Motor neuron (in vitro differentiated cells): Measurements from ENCODE around the gene IL2RG. TPM values are rescaled to one million over a fixed set of nuclear protein-coding genes. Genes with fewer than 3 reads are reported as not detected.

Experiments
- ATAC-seq, 8 experiments: fragments of 200-7000 bp; cut with Tn5 transposase; replicated peaks in 6 of 8; 2 replicates each; pipeline ENCODE4 v1.8.0; 2021; ENCODE audit warnings: mild to moderate bottlenecking in 8 of 8, moderate library complexity in 8 of 8
- H3K27ac ChIP-seq, 2 donors: fragments of 250-450 bp; sonication (Bioruptor Pico); 2 replicates each; pipeline ENCODE4 v1.9.0; 2021; ENCODE audit warnings: antibody characterized with exemption in 2 of 2, mild to moderate bottlenecking in 2 of 2, moderate library complexity in 1 of 2
- H3K4me1 ChIP-seq, 2 donors: fragments of 250-450 bp; sonication (Bioruptor Pico); replicated peaks in 1 of 2; 2 replicates each; pipeline ENCODE4 v1.6.1; 2021; ENCODE audit warnings: antibody characterized with exemption in 2 of 2, mild to moderate bottlenecking in 2 of 2, moderate library complexity in 1 of 2
- H3K4me3 ChIP-seq, 5 donors: fragments of 250-450 bp; sonication (Bioruptor Pico); 2 replicates each; pipeline ENCODE4 v1.9.0; 2021; ENCODE audit warnings: antibody characterized with exemption in 5 of 5, mild to moderate bottlenecking in 5 of 5, moderate library complexity in 4 of 5
- WGBS, 10 experiments: fragments of 450-650 bp; shearing (Covaris generic); methylation state at CpG; one replicate each; pipeline ENCODE4 v1.0.0; 2022; 5-methylcytosine and 5-hydroxymethylcytosine counted together
- in situ Hi-C, 9 experiments: fragments of 400-800 bp; cut with MboI; loops; one replicate each; pipeline ENCODE4 v1.15.0; 2021; ENCODE audit warnings: low sequenced_read_pairs in 9 of 9, low pct_unique_long_range_greater_than_20kb in 2 of 9; ENCODE audit not compliant: unreplicated experiment in 9 of 9
- total RNA-seq, 8 experiments: library from RNA; unstranded; fragments of 300-600 nt; gene quantifications; 2 replicates each; pipeline versions ENCODE4 v1.2.3 to v1.2.4, GENCODE V29; 2022

IL2RG gene
- total RNA-seq, 8 experiments from 2014 or later, result 0.11 to 0.77 (median 0.22) TPM; not detected in 2

GRCh38 chrX:71128915-71129765 lies 17.8 kb upstream of the IL2RG start:
- no peak overlapping the region for H3K4me3 ChIP-seq
- WGBS, 10 experiments, result 15 to 100% (median 79%) methylated on average over 1 to 6 of the region's 18 CpGs; no CpG with 5 or more reads in 4 of the 10 experiments
- H3K4me1 ChIP-seq, result no peaks in the 10 kb centered on the region
- in situ Hi-C loops, result loop anchor here in 1 of 9 experiments (25.0 kb wide), 1 partner anchor 142 kb away; no protein-coding TSS in a partner anchor
- peak; percentile 58 to 90 (median 80) for ATAC-seq
- no peak overlapping the region for H3K27ac ChIP-seq

DNA sequence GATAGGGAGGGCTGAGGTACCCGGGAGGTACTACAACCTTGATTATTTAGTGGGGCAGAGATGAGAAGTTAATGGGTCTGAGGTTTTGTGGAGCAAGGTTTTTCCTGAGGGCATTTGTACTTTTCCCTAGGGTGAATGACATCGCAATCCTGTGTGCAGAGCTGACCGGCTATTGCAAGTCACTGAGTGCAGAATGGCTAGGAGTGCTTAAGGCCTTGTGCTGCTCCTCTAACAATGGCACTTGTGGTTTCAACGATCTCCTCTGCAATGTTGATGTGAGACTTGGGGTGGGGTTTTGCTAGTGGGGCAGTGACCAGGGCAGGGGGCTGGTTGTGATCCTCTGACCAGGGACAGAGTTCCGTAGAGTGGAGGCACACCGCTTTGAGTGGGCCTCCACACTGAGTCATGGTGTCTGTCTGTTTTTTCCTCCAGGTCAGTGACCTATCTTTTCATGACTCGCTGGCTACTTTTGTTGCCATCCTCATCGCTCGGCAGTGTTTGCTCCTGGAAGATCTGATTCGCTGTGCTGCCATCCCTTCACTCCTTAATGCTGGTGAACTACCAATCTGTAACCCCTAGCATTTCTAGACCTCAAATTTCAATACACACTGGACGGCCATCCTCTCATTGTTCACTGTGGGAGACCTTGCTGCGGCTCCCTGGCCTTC lies 16.9 kb upstream of the IL2RG start:
- no peak overlapping the region for H3K27ac ChIP-seq
- no peak for ATAC-seq
- no peak overlapping the region for H3K4me3 ChIP-seq
- WGBS, 10 experiments, result 17 to 90% (median 65%) methylated on average over 2 to 9 of the region's 12 CpGs; no CpG with 5 or more reads in 5 of the 10 experiments
- no peaks in the 10 kb centered on the region for H3K4me1 ChIP-seq
- in situ Hi-C loops, result loop anchor here in 1 of 9 experiments (25.0 kb wide), 1 partner anchor 141 kb away; no protein-coding TSS in a partner anchor

- peak in 7 of 8 experiments; percentile 11 to 51 (median 34) for ATAC-seq
- H3K27ac ChIP-seq, result peak overlapping the region in 1 of 2 donors; percentile 85
- H3K4me3 ChIP-seq, result peak overlapping the region; percentile 53 to 90 (median 65)
- in situ Hi-C loops, result no loop called here
- H3K4me1 ChIP-seq, result peaks cover 4 to 6% of the 10 kb centered on the region in 2 donors
- WGBS, 10 experiments, result 0 to 40% methylated on average over 1 to 2 of the region's 17 CpGs; no CpG with 5 or more reads in 8 of the 10 experiments
These were observed 7.7 kb upstream of the IL2RG start for GRCh38 chrX:71118985-71119535.

GRCh38 chrX:71118032-71118984 lies 6.9 kb upstream of the IL2RG start, which contains the start of gene MED12:
MED12 (plus strand) TSS chrX:71118596; CDS start chrX:71118755, 159 bp downstream.
- Histone ChIP-seq H3K27ac (peak within 1 kb of the TSS; percentile 65 to 85), H3K4me3 (peak within 1 kb of the TSS; percentile 53 to 90 (median 65)), H3K4me1 (peaks cover 4 to 6% of the 10 kb centered on the region in 2 donors)
- 0 to 18% (median 10%) methylated on average over 1 to 8 of the region's 56 CpGs; no CpG with 5 or more reads in 5 of the 10 experiments for WGBS, 10 experiments
- in situ Hi-C loops, result no loop called here
- ATAC-seq, result peak; percentile 95 to 99 (median 98)

DNA sequence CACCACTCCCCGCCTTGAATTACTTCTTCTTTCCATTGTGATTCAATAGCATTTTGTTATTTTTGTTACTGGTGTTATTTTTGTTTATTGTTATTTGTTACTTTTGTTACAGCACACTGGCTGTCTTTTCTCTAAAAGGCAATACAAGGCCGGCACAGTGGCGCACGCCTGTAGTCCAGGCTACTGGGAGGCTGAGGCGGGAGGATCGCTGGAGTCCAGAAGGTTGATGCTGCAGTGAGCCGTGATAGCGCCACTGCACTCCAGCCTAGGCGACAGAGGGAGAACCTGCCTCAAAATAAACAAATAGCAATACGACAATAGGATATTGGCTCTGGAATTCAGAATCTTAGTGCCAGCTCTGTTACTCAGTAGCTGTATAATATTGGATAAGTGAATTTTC lies 6.0 kb upstream of the IL2RG start:
- in situ Hi-C loops, result no loop called here
- Histone ChIP-seq H3K4me1 (peaks cover 4 to 6% of the 10 kb centered on the region in 2 donors), H3K4me3 (peak overlapping the region in 3 of 5 donors; percentile 53 to 90 (median 67)), H3K27ac (no peak overlapping the region)
- ATAC-seq, result no peak
- WGBS, 10 experiments, result 70 to 100% (median 86%) methylated on average over 1 to 5 of the region's 10 CpGs; no CpG with 5 or more reads in 7 of the 10 experiments

GRCh38 chrX:71111921-71112431 lies 599 bp upstream of the IL2RG start:
- H3K4me1 ChIP-seq, result peaks cover 5 to 12% of the 10 kb centered on the region in 2 donors
- H3K4me3 ChIP-seq, result no peak overlapping the region
- ATAC-seq, result no peak
- H3K27ac ChIP-seq, result no peak overlapping the region
- 0 to 100% (median 51%) methylated on average over 1 to 2 of the region's 5 CpGs; no CpG with 5 or more reads in 5 of the 10 experiments for WGBS, 10 experiments
- in situ Hi-C loops, result no loop called here

DNA sequence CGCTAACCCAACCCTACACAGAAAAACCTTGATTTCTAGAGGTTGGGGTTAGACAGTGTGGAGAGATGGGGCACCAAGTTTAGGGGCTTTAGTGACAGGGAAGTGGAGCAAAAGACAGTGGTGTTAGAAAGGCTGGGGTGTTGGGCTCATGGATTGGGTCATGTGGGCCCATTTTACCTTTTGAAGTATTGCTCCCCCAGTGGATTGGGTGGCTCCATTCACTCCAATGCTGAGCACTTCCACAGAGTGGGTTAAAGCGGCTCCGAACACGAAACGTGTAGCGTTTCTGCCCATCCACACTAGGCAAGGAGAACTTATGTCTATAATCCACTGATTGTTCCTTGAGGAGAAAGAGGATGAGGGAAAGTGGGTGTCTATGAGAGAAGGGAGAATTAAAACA lies 2.3 kb downstream of the IL2RG start:
- in situ Hi-C loops, result no loop called here
- WGBS, 10 experiments, result 53 to 100% methylated on average over 1 to 6 of the region's 6 CpGs; no CpG with 5 or more reads in 8 of the 10 experiments

DNA sequence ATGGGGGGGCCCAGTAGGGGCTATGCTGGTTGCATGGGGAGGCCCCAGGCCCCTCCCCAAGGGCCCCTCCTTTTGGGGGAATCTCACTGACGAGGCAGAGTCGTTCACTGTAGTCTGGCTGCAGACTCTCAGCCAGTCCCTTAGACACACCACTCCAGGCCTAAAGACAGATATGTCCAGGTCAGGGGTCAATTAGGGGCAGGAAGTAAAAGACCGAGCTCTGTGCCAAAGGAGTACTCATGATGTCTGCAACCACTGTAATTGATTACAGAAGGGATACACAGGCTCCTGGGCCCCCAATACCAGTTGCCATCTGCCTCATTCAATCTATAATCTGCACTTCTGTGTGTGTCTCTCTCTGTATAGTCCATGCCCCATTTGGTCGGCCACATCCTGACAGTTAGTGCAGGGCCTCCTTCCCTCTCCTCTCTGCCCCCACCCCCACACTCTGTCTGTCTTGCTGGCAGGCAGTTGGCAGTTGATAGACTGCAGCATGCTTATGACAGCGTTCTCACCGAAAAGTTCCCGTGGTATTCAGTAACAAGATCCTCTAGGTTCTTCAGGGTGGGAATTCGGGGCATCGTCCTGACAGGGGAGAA lies 3.5 kb downstream of the IL2RG start:
- in situ Hi-C loops, result no loop called here
- H3K27ac ChIP-seq, result no peak overlapping the region
- peaks cover 23 to 28% of the 10 kb centered on the region in 2 donors for H3K4me1 ChIP-seq
- no peak overlapping the region for H3K4me3 ChIP-seq
- WGBS, 10 experiments, result 13 to 57% methylated on average over 1 to 3 of the region's 9 CpGs; no CpG with 5 or more reads in 8 of the 10 experiments
- ATAC-seq, result no peak

More for the DNA sequence above, 2.3 kb downstream of the IL2RG start:
- H3K27ac ChIP-seq, result no peak overlapping the region
- peaks cover 11 to 16% of the 10 kb centered on the region in 2 donors for H3K4me1 ChIP-seq
- H3K4me3 ChIP-seq, result no peak overlapping the region
- no peak for ATAC-seq

- H3K27ac ChIP-seq, result no peak overlapping the region
- in situ Hi-C loops, result no loop called here
- no peak overlapping the region for H3K4me3 ChIP-seq
- no peak for ATAC-seq
- 30 to 40% (median 33%) methylated on average over 1 to 2 of the region's 4 CpGs; no CpG with 5 or more reads in 7 of the 10 experiments for WGBS, 10 experiments
- H3K4me1 ChIP-seq, result peaks cover 29 to 34% of the 10 kb centered on the region in 2 donors
These were observed 4.1 kb downstream of the IL2RG start for GRCh38 chrX:71107245-71107644.

- Histone ChIP-seq H3K4me3 (no peak within 1 kb of the TSS), H3K27ac (no peak within 1 kb of the TSS), H3K4me1 (peaks cover 31 to 36% of the 10 kb centered on the region in 2 donors)
- 50% methylated on average over 1 of the region's 1 CpG; no CpG with 5 or more reads in 9 of the 10 experiments for WGBS, 10 experiments
- ATAC-seq, result no peak
- in situ Hi-C loops, result no loop called here
These were observed 5.0 kb downstream of the IL2RG start, which contains the start of gene CXorf65 for GRCh38 chrX:71106427-71106826. CXorf65 (minus strand) TSS chrX:71106740; CDS start chrX:71106556, 184 bp downstream.

- H3K4me3 ChIP-seq, result no peak overlapping the region
- H3K4me1 ChIP-seq, result peaks cover 31 to 36% of the 10 kb centered on the region in 2 donors
- ATAC-seq, result no peak
- WGBS, 10 experiments, result 20 to 100% (median 65%) methylated on average over 1 to 3 of the region's 3 CpGs; no CpG with 5 or more reads in 6 of the 10 experiments
- H3K27ac ChIP-seq, result no peak overlapping the region
- in situ Hi-C loops, result no loop called here
These were observed 5.7 kb downstream of the IL2RG start for GRCh38 chrX:71105628-71106027.
